GM12873 (cell line): ENCODE data around the gene SPRY2.

Experiments used
- TF ChIP-seq, protein P1 (sequence below): IDR thresholded peaks from 2 replicates; pipeline ENCODE4 v1.5.1; 2012; ENCODE audit warnings: low read depth, mild to moderate bottlenecking, moderate library complexity, low read length, control low read depth; ENCODE audit not compliant: insufficient read depth; ENCODE audit errors: missing control alignments

The SPRY2 gene

DNA sequence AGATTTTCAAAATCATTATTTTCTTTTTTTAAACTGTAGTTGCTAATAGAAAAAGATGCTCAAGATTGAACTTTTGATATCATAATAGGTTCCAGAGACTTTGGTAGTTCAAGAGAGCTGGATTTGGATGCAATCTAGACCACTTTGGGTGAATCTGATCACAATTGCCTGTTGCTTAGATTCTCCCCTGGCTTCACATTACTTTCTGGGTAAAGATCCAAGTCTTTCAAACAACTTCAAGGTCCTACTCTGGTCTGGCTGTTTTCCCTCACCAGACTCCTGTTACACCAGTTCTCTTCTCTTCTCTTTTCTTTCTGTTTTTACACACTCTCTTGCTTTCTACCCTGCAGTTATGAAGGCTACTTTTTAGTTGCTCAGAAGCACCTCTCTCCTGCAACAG lies 7.4 kb upstream of the SPRY2 start:
- TF ChIP-seq, protein P1, sequence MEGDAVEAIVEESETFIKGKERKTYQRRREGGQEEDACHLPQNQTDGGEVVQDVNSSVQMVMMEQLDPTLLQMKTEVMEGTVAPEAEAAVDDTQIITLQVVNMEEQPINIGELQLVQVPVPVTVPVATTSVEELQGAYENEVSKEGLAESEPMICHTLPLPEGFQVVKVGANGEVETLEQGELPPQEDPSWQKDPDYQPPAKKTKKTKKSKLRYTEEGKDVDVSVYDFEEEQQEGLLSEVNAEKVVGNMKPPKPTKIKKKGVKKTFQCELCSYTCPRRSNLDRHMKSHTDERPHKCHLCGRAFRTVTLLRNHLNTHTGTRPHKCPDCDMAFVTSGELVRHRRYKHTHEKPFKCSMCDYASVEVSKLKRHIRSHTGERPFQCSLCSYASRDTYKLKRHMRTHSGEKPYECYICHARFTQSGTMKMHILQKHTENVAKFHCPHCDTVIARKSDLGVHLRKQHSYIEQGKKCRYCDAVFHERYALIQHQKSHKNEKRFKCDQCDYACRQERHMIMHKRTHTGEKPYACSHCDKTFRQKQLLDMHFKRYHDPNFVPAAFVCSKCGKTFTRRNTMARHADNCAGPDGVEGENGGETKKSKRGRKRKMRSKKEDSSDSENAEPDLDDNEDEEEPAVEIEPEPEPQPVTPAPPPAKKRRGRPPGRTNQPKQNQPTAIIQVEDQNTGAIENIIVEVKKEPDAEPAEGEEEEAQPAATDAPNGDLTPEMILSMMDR = no peak

DNA sequence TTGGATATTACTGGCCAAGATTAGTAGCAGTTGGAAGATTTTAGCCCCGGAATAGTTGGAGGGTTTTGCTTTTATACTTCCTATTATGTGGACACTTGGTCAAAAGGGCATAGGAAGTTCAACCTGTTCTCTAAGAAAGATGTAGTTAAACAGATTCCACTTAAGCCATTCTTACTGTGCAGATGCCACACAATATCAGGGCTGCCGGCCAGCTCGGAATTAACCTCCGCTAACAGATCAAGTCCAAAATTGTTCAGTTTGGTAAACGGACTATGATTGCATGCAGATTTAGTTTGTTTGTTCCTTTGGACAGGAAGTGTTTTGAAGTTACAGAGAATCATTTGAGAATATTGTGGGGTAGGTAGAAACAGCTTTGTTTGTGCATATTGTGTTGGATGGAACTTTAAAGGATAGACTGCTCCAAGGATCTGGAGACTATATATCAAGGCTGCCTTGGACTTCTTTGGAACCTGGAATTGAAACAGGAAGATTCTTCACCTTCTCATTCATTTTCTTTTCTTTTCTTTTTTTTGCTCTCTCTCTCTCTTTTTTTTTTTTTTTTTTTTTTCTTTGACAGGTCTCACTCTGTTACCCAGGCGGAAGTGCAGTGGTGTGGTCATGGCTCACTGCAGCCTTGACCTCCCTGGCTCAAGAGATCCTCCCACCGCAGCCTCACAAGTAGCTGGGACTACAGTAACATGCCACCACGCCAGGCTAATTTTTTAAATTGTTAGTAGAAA lies 5.0 kb upstream of the SPRY2 start:
- TF ChIP-seq, protein P1 = no peak

DNA sequence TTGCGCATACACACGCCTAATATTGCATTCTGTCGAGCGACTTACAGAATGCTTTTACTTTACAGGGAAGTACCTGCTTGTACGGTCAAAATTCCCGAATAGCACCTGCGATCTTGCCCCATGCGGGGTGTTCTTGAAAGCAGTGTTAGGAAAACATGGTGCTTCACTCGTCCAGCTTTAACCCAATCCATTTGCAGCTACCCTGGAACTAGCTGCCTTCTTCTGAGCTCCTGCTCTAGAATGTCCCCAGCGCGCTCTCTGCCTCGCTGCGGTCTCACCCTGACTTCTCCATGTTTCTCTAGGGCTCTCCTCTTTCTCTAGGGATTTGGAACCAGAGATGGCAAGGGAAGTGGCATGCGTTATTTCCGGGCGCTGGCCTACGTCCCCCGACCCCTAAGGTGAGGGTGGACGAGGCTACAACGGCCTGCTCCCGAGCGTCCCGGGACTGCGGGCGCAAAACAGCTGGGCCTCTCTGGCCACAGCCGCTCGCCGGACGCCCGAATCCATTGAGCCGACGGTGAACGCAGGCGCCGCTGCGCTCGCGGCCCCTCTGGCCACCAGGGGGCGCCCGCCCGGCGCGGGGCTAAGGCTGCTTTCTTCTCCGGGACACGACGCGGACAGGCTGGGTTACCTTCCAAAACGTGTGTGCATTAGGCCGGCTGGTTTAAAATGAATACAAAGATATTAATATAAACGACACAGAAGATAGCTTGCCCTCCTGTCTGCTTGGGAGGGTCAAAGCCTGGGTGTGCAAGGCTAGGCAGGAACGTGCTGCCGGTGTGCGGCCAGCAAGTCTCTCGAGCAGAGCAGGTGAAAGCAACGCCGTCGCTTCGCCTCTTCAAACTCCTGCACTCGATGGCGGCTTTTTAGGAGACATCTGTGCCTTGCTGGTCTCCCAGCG lies 1.8 kb upstream of the SPRY2 start:
- TF ChIP-seq, protein P1 = peak; percentile 95

DNA sequence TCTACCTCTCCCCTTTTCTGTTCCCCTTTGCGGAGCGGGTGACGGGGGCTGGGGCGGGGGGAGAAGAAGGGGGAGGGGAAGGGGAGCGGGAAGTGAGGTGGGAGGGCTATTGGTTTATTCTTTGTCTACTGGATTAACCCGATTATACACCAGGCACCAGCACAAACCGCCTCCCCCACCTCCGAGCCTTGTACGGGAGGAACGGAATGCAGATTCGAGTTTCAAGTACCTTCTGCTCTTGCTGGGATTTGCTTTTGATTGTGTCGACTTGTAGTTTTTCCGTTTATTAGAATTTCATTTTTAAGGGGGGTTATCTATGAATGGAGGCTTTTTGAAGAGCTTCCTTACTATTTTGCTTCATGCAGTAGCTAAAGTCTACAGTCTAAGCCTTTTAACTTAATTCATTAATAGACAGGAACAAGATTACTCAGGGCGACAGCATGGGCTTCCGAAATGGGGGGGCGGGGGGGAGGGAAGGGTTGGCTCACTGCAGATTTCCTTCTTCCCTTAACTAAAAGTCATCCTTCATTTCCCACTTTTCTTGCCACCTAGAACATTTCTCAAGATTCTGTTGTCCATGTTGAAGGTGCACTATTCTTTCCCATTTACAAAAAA lies 937 bp upstream of the SPRY2 start:
- TF ChIP-seq, protein P1 = no peak

DNA sequence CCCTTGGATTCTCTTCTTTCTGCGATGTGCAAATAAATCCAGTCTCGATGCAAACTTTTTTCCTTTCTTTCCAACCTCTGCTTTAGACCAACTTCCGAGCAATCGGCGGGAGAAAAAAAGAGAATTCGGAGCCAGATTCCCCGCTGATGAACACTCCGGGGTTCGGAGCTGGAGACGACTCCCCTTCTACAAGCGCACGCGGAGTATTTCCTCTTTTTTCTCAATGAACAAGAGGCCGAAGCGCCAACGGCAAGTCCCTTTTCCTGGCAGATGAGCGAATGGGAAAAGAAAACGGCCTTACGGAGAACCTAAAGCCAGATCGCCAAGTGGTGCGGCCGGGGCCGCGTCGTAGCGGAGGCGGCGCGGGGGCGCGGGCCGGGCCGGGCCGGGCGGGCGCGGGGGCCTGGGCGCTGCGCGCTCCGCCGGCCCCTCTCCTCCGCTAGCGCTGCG lies 250 bp downstream of the SPRY2 start:
- TF ChIP-seq, protein P1 = no peak

DNA sequence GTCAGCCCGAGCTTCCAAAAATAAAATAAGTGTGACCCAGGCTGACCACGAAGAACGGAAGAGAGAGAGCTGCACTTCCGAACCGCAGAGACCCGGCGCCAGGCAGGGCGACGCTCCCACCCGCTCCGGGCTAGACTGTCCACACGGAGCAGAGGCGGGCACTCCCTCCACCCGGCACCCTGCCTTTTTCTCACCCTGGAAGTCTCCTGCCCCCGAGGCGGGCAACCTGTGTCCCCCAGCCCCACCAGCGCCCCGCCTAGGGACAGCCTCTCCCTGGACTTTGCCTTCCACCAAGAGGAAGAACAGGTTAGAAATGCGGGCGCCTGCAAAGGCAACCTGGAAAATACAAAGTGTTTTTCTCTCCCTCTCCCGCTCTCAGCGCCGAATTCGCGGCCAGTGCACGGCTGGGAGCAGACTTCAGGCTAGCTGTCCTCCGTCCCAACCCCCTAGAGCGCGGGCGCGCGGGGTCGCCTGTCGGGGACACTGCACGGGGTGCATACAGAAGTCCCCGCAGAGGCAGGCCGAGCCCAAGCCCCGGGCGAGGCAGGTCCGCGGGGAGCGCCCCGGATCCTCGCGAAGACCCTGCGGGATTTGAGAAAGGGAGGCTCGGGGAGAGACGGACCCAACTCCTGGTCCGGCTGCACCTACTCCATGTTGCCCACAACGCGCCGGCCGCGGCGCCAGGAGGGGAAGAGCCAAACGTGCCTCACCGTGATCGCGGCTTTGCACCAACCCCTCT lies 845 bp downstream of the SPRY2 start:
- TF ChIP-seq, protein P1 = no peak
